Uterus (tissue), 4 donors: ENCODE results near the gene PTF1A. TPM values are rescaled to one million over a fixed set of nuclear protein-coding genes. Genes with fewer than 3 reads are reported as not detected.

ENCODE experiments used
- DNase-seq, 2 donors: peaks; one replicate each; pipeline ENCODE4 v3.0.0-alpha.2; 2019 to 2020
- H3K27ac ChIP-seq, 2 donors: fragments of 200-600 bp; sonication (generic); 1 replicate in 1 of 2; 2 replicates in 1 of 2; pipeline ENCODE4 v1.5.1; 2016 to 2018
- H3K27me3 ChIP-seq, 2 donors: fragments of 200-600 bp; sonication (generic); one replicate each; pipeline ENCODE4 v1.5.1; 2018 to 2019; ENCODE audit warnings: control low read depth in 1 of 2
- H3K36me3 ChIP-seq, 2 donors: fragments of 200-600 bp; sonication (generic); one replicate each; pipeline ENCODE4 v1.5.1; 2019; ENCODE audit warnings: control low read depth in 1 of 2
- H3K4me1 ChIP-seq, 2 donors: fragments of 200-600 bp; sonication (generic); one replicate each; pipeline ENCODE4 v1.5.1; 2018 to 2019; ENCODE audit warnings: control low read depth in 1 of 2
- H3K4me3 ChIP-seq, 2 donors: fragments of 200-600 bp; sonication (generic); 1 replicate in 1 of 2; 2 replicates in 1 of 2; pipeline ENCODE4 v1.5.1; 2018 to 2019; ENCODE audit warnings: mild to moderate bottlenecking in 1 of 2
- H3K9me3 ChIP-seq, 2 donors: fragments of 200-600 bp; sonication (generic); one replicate each; pipeline ENCODE4 v1.5.1; 2019; ENCODE audit warnings: control low read depth in 1 of 2
- CTCF ChIP-seq, 4 experiments: fragments of 200-600 bp in 2 of 4; fragments of 450-650 bp in 2 of 4; sonication (generic) in 2 of 4; IDR thresholded peaks; one replicate each; pipeline ENCODE4 v1.5.1; 2016 to 2019; ENCODE audit warnings: antibody characterized with exemption in 4 of 4, mild to moderate bottlenecking in 2 of 4, moderate library complexity in 1 of 4
- POLR2A ChIP-seq, 2 donors: fragments of 450-650 bp; IDR thresholded peaks; one replicate each; pipeline ENCODE4 v1.6.1; 2016; ENCODE audit warnings: antibody characterized with exemption in 2 of 2, mild to moderate bottlenecking in 1 of 2, moderate library complexity in 1 of 2
- intact Hi-C: fragments of 100-400 bp; cut with DNase I; formaldehyde crosslinking; loops from one replicate; pipeline ENCODE4 v1.15.1; 2023; ENCODE audit warnings: low total_unique reads
- total RNA-seq, 4 donors: library from RNA; depleted of rRNA in 3 of 4; stranded (reverse); fragments of >200 nt in 3 of 4; gene quantifications; one replicate each; pipeline versions ENCODE4 v1.1.0 to v1.2.4, GENCODE V29; 2014 to 2023
- donor health status: DM: yes; HTN: yes; CAD: no.

The PTF1A gene
- total RNA-seq, 4 donors from 2014 or later: 0.90 to 114 TPM; not detected in 2

- intact Hi-C loops: no loop called here
- Histone ChIP-seq H3K9me3 (no peaks in the 10 kb centered on the region), H3K4me1 (peaks cover 0 to 8% of the 10 kb centered on the region in 2 donors), H3K27me3 (peaks cover 0 to 30% of the 10 kb centered on the region in 2 donors), H3K36me3 (no peaks in the 10 kb centered on the region), H3K27ac (no peak overlapping the region), H3K4me3 (no peak overlapping the region)
- no peak for DNase-seq
- TF ChIP-seq CTCF (IDR thresholded peaks at IDR 0.05) (no peak), POLR2A (IDR thresholded peaks at IDR 0.05) (no peak)
Measured at GRCh38 chr10:23173214-23174073, 18.7 kb upstream of the PTF1A start.

GRCh38 chr10:23174074-23174976 is 17.8 kb upstream of the PTF1A start:
- no peak for DNase-seq
- Histone ChIP-seq H3K27ac (no peak overlapping the region), H3K4me3 (no peak overlapping the region), H3K4me1 (peaks cover 0 to 8% of the 10 kb centered on the region in 2 donors), H3K9me3 (no peaks in the 10 kb centered on the region), H3K27me3 (peaks cover 0 to 30% of the 10 kb centered on the region in 2 donors), H3K36me3 (no peaks in the 10 kb centered on the region)
- TF ChIP-seq POLR2A (IDR thresholded peaks at IDR 0.05) (no peak), CTCF (IDR thresholded peaks at IDR 0.05) (no peak)
- intact Hi-C loops: no loop called here

GRCh38 chr10:23174977-23175512 is 17.1 kb upstream of the PTF1A start:
- H3K4me3 ChIP-seq: no peak overlapping the region
- no peaks in the 10 kb centered on the region for H3K36me3 ChIP-seq
- intact Hi-C loops: no loop called here
- DNase-seq: no peak
- peaks cover 0 to 8% of the 10 kb centered on the region in 2 donors for H3K4me1 ChIP-seq
- H3K27me3 ChIP-seq: peaks cover 0 to 30% of the 10 kb centered on the region in 2 donors
- TF ChIP-seq POLR2A (IDR thresholded peaks at IDR 0.05): no peak
- no peak for TF ChIP-seq CTCF (IDR thresholded peaks at IDR 0.05)
- no peak overlapping the region for H3K27ac ChIP-seq
- H3K9me3 ChIP-seq: no peaks in the 10 kb centered on the region

- no peaks in the 10 kb centered on the region for H3K9me3 ChIP-seq
- no peak for DNase-seq
- no peak for TF ChIP-seq POLR2A (IDR thresholded peaks at IDR 0.05)
- TF ChIP-seq CTCF (IDR thresholded peaks at IDR 0.05): no peak
- H3K4me1 ChIP-seq: no peaks in the 10 kb centered on the region
- intact Hi-C loops: no loop called here
- H3K4me3 ChIP-seq: no peak overlapping the region
- H3K36me3 ChIP-seq: no peaks in the 10 kb centered on the region
- H3K27me3 ChIP-seq: peaks cover 0 to 4% of the 10 kb centered on the region in 2 donors
- no peak overlapping the region for H3K27ac ChIP-seq
Measured at GRCh38 chr10:23186178-23186577, 5.9 kb upstream of the PTF1A start.
